ENCODE results near the gene EPG5. TPM values are rescaled to one million over a fixed set of nuclear protein-coding genes. Genes with fewer than 3 reads are reported as not detected.
A peak's percentile ranks its signal among the peaks of the same experiment; 100 is the strongest.
"Not testable (repeated sequence)": the region's sequence is repeated elsewhere in the genome, so short reads cannot be mapped to it uniquely, and the experiment has no call there.

Gene EPG5
- total RNA-seq, 4 donors from 2014 or later, result 39.1 to 105 (median 59.0) TPM

- no peak for DNase-seq
- Histone ChIP-seq H3K4me3 (replicated peaks in 1 of 3) (no peak overlapping the region), H3K4me1 (peaks cover 36 to 41% of the 10 kb centered on the region in 2 donors), H3K27ac (peak overlapping the region; percentile 65 to 91 (median 84)), H3K27me3 (no peaks in the 10 kb centered on the region), H3K9me3 (no peaks in the 10 kb centered on the region), H3K36me3 (no peaks in the 10 kb centered on the region)
- intact Hi-C loops (cut with DNase I), result loop anchor here (10.0 kb wide), 2 partner anchors 58 to 112 kb away; partner anchors contain the start of gene PSTPIP2
- 88% methylated on average over 5 of the region's 5 CpGs for WGBS, 2 donors
- no peak for TF ChIP-seq CTCF (IDR thresholded peaks at IDR 0.05)
- no peak for TF ChIP-seq POLR2A (IDR thresholded peaks at IDR 0.05)
Measured at GRCh38 chr18:45962866-45963265, 4.3 kb downstream of the EPG5 start.

DNA sequence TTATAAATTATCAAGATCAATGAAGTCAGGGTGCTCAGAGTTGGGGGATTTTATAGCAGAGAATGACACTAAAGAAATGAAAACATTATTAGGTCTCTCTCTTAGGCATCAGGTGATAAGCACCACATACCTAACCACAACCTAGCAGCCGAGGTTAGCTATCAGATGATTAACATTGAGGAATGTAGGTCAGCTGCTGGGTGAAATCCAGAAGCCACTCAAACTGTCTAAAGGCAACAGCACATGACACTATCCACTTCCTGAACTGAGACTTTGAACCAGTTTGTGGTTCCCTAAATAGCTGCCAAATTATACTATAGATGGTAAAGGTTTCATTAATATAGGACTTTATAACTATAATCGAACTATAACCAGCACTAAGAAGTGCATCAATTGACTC lies 4.7 kb downstream of the EPG5 start:
- 35 to 56% methylated on average over 2 of the region's 2 CpGs for WGBS, 2 donors
- H3K27ac ChIP-seq, result peak overlapping the region; percentile 84 to 91 (median 84)
- no peaks in the 10 kb centered on the region for H3K9me3 ChIP-seq
- no peaks in the 10 kb centered on the region for H3K36me3 ChIP-seq
- peak; percentile 85 to 88 for DNase-seq
- H3K4me1 ChIP-seq, result peaks cover 36 to 38% of the 10 kb centered on the region in 2 donors
- TF ChIP-seq POLR2A (IDR thresholded peaks at IDR 0.05) (no peak), CTCF (IDR thresholded peaks at IDR 0.05) (no peak)
- intact Hi-C loops (cut with DNase I), result loop anchor here (10.0 kb wide), 2 partner anchors 58 to 112 kb away; partner anchors contain the start of gene PSTPIP2
- H3K27me3 ChIP-seq, result no peaks in the 10 kb centered on the region
- H3K4me3 ChIP-seq (replicated peaks in 1 of 3), result no peak overlapping the region

DNA sequence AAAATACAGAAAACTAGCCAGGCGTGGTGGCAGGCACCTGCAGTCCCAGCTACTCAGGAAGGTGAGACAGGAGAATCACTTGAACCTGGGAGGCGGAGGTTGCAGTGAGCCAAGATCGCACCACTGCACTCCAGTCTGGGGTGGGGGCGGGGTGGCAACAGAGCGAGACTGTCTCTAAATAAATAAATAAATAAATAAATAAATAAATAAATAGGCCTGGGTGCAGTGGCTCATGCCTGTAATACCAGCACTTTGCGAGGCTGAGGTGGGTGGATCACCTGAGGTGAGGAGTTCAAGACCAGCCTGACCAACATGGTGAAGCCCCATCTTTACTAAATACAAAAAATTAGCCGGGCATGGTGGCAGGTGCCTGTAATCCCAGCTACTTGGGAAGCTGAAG lies 7.6 kb downstream of the EPG5 start:
- H3K36me3 ChIP-seq; H3K27me3 ChIP-seq; intact Hi-C loops (cut with DNase I); H3K27ac ChIP-seq; H3K9me3 ChIP-seq; H3K4me3 ChIP-seq (replicated peaks in 1 of 3): not testable (repeated sequence)
- H3K4me1 ChIP-seq, result peaks cover 25 to 27% of the 10 kb centered on the region in 2 donors
- DNase-seq, result peak in 1 of 2 donors; percentile 26
- WGBS, 2 donors, result 92 to 93% methylated on average over 7 of the region's 7 CpGs

DNA sequence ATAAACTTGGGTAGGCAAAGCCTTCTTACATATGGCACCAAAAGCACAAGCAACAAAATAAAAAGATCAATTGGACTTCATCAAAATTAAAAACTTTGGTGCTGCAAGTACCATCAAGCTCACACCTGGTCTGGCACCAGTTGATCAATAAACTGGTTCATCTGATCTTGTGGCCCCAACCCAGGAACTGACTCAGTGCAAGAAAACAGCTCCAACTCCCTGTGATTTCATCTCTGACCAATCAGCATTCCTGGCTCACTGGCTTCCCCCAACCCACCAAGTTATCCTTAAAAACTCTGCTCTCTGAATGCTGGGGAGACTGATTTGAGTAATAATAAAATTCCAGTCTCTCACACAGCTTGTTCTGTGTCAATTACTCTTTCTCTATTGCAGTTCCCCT lies 8.4 kb downstream of the EPG5 start:
- Histone ChIP-seq H3K9me3 (no peaks in the 10 kb centered on the region), H3K36me3 (peaks cover 9 to 13% of the 10 kb centered on the region in 2 donors), H3K4me3 (replicated peaks in 1 of 3) (no peak overlapping the region), H3K27me3 (no peaks in the 10 kb centered on the region), H3K27ac (no peak overlapping the region), H3K4me1 (peaks cover 25 to 27% of the 10 kb centered on the region in 2 donors)
- TF ChIP-seq POLR2A (IDR thresholded peaks at IDR 0.05) (no peak), CTCF (IDR thresholded peaks at IDR 0.05) (no peak)
- intact Hi-C loops (cut with DNase I), result no loop called here
- no peak for DNase-seq

DNA sequence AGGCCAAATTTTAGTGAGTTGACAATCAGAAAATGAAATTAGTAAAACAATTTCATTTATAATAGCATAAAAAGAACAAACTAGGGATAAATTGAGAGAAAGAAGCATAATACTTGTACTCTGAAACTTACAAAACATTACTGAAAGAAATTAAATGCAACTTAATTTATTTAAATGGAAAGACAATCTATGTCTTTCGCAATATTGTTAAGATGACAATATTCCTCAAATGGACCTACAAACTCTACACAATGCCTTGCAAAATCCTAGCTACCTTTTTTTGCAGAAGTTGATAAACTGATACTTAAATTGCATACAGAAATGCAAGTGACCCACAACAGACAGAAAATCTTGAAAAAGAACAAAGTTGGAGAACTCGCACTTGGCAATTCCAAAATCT lies 9.1 kb downstream of the EPG5 start:
- peaks cover 13 to 14% of the 10 kb centered on the region in 2 donors for H3K36me3 ChIP-seq
- intact Hi-C loops (cut with DNase I), result no loop called here
- no peaks in the 10 kb centered on the region for H3K9me3 ChIP-seq
- H3K4me1 ChIP-seq, result peaks cover 22 to 23% of the 10 kb centered on the region in 2 donors
- TF ChIP-seq POLR2A (IDR thresholded peaks at IDR 0.05) (no peak), CTCF (IDR thresholded peaks at IDR 0.05) (no peak)
- 96 to 98% methylated on average over 2 of the region's 2 CpGs for WGBS, 2 donors
- no peak for DNase-seq
- no peak overlapping the region for H3K4me3 ChIP-seq (replicated peaks in 1 of 3)
- no peak overlapping the region for H3K27ac ChIP-seq
- no peaks in the 10 kb centered on the region for H3K27me3 ChIP-seq

- DNase-seq, result no peak
- H3K27ac ChIP-seq, result no peak overlapping the region
- H3K36me3 ChIP-seq, result peaks cover 13 to 18% of the 10 kb centered on the region in 2 donors
- H3K4me3 ChIP-seq (replicated peaks in 1 of 3), result no peak overlapping the region
- TF ChIP-seq POLR2A (IDR thresholded peaks at IDR 0.05), result no peak
- TF ChIP-seq CTCF (IDR thresholded peaks at IDR 0.05), result no peak
- intact Hi-C loops (cut with DNase I), result no loop called here
- H3K4me1 ChIP-seq, result peaks cover 13 to 15% of the 10 kb centered on the region in 2 donors
- no peaks in the 10 kb centered on the region for H3K9me3 ChIP-seq
- no peaks in the 10 kb centered on the region for H3K27me3 ChIP-seq
Measured at GRCh38 chr18:45957100-45957499, 10.0 kb downstream of the EPG5 start.
